Activated gamma-delta T cell treated with Interleukin-2 at 50 U/mL for 16 hours (primary cell): ENCODE measurements around the gene PTPN6.
"Not testable (repeated sequence)": the region's sequence is repeated elsewhere in the genome, so short reads cannot be mapped to it uniquely, and the experiment has no call there.

Source experiments
- DNase-seq: peaks from one replicate; pipeline ENCODE4 v3.0.0-alpha.2; 2020

The PTPN6 gene

DNA sequence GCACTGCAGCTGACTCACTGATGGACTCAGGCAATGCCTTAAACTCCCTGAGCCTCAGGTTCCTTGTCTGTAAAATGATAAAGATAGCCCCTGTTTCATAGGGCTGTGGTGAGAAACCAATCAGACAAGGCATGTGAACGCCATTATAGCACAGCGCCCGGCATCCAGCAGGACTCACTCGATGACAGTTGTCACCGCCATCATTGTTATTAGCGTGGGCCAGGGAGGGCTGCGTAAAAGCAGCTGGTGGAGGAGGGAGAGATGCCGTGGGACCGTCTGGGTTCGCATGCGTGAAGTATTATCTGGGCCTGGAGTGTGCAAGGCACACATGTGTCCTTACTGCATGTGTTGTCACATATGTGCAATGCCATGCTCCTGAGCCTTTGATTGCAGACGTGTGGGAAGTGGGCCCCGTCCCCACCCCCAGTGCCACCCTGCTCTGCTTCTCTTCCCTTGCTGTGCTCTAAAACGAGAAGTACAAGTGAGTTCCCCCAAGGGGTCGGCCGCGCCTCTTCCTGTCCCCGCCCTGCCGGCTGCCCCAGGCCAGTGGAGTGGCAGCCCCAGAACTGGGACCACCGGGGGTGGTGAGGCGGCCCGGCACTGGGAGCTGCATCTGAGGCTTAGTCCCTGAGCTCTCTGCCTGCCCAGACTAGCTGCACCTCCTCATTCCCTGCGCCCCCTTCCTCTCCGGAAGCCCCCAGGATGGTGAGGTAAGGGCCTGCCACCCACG, at the start of gene PTPN6:
Gene PTPN6, plus strand, starts transcription at position 546 of the 730 bp plus-strand sequence. Its CDS starts 157 bp downstream, at position 703.
- peak; percentile 63 for DNase-seq

DNA sequence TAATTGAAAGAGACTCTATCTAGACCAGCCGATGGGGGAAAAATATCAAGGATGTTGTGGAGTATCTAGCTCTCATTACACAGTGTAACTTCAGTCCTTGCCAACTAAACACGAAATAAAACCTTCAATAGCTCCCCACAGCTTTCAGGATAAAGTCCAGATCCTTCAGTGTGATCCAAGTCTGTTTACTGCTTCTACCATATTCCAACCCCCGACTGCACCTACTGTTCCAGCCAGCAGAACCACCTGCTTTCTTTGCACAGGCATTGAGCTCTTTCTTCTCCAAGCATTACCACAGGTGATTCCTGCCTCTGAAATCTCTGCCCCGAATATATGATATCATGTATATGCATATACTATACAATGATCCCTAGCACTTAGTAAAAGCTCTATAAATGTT, 48.7 kb upstream of the PTPN6 start:
- no peak for DNase-seq

DNA sequence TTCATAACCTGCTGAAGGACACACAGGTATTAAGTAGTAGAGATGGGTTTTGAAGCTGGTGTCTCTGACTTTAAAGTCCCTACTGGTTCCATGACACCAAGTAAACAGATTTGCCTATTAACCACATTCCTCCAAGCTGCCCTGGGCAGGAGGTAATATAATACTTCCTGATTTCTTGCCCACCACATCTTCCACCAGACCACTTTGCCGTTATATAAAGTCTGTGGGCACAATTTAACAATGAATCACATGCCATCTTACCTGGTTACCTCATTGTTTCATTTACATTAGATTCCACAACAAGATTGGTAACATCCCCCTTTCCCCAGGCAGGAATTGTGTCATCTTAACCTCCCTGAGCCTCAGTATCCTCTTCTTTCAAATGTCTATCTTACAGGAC, 47.4 kb upstream of the PTPN6 start:
- DNase-seq = no peak

DNA sequence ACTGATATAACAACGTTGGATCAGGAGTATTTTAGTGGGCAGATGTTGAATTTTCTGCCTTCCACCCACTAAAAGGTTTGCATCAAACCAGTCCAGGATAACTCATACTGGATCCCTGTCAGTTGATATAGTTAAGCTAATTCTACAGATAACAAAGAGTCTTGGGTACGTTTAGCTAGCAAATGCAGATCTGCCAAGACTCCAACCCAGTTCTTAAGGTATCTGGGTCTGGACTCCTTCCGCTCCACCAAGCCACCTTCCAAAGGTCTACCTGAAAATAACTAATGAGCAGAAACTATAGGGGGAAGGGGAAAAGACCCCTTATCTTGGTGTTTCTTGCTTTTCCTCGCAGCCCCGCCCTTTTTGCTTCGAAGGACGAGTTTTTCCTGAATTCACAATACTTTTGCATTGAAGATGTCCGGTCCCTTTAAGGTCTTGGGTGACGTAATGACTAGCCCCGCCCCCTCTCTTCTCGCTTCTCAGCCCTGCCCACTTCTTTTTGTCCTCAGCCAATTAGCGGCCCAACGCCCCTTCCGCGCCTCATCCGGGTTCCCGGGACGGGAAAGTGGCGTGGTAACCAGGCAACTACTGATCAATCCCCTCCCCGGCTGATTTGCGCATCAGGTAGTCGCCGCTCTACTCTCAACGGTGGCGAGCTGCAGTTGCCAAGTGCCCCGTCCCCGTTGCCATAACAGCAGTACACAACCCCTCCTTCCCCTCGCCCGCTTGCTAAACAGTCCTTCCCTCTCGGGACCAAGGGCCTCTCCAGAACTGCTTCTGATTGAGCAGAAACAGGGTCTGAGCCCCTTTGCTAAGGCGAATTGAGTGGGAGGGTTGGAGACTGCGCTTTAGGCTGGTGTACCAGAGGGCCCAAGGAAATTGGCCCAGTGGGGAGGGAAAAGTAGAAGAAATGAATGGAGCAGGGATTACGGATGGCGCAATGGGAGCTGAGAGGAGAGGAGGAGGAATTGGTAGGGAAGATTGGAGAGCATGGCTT, 46.6 kb upstream of the PTPN6 start, which contains the start of gene LRRC23:
Gene LRRC23, plus strand, starts transcription at position 543 of the 997 bp plus-strand sequence. CDS start 812 bp downstream, outside the sequence.
- peak; percentile 96 for DNase-seq

DNA sequence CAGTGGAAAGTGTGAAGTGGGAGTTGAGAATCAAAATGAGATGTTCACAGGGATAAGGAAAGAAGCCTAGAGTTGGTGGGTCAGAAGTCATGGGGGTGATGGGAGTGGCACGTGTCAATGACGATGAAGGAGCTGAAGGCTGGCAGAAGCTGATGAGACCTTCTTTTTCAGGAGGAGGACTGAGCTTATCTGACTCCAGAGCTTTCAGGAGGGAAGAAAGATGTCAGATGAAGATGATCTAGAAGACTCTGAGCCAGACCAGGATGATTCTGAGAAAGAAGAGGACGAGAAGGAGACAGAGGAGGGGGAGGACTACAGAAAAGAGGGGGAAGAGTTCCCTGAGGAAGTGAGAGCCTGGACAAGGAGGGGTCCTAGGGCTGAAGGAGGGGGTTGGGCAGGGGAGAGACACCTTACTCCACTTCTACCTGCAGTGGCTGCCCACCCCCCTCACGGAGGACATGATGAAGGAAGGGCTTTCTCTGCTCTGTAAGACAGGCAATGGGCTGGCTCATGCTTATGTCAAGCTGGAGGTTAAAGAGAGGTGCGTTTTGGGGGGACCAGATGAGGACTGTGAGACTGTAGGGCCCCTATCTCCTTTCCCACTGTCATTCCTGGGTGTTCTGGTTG, 45.6 kb upstream of the PTPN6 start:
- no peak for DNase-seq

DNA sequence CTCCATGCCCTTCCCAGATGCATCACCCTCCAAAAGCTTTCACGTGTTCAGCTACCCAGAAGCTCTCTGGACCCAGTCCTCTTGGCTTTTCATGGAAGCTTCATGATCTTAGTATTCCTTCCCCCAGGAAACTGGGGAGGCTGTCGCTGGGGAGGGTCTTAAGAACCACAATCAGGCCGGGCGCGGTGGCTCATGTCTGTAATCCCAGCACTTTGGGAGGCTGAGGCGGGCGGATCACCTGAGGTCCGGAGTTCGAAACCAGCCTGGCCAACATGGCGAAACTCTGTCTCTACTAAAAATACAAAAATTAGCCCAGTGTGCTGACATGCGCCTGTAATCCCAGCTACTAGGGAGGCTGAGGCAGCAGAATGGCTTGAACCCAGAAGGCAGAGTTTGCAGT, 43.0 kb upstream of the PTPN6 start:
- DNase-seq = not testable (repeated sequence)

DNA sequence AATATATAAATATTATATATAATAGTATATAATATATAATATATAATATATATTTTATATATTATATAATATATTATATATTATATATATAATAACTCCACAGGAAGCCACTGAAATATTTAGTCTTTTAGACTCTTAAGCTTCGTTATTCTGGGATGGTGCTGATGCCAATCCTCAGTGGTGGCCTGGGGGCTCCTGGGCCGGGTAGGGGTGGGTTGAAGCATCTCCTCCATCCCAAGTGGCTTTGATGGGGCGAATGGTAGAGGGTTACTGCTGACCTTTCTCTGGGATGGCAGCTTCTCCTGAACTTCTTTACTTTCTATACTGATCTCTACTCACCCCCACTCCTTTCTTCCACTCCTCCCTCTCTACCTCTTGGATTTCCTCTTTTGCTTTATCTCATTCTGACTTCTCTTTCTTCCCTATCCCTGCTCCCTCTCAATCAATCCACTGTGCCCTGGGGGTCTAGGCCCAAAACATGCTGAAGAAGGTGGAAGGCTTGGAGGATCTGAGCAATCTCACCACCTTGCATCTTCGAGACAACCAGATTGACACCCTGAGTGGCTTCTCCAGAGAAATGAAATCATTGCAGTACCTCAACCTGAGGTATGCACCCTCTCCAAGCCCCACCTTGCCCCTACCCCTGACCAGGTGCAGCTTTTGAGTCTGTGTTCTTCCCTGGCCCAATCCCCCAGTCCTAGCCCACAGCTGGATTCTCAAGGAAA, 41.6 kb upstream of the PTPN6 start:
- no peak for DNase-seq

DNA sequence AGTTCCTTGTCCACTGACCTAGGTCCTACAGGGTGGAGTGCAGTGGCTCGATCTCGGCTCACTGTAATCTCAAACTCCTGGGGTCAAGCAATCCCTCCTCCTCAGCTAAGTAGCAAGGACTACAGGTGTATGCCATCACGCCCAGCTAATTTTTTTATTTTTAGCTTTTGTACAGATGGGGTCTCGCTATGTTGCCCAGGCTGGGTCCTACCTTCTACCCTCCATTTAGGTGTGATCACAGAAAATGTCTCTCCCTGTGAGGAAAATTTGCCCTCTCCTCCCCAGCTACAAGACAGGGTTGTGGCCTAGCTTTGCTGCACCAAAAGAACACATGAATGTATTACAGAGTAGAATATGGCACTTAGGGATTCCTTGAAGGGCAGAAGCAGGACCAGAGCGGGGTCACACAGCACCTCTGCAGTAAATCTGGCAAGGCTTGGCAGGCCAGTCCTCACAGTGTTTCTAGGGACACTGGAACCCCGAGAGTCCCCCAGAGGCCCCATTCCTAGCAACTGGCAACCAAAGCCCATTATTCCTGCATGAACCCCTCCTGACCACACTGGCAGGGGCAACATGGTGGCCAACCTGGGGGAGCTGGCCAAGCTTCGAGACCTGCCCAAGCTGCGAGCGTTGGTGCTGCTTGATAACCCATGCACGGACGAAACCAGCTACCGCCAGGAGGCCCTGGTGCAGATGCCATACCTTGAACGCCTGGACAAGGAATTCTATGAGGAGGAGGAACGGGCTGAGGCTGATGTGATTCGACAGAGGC, 38.8 kb upstream of the PTPN6 start:
- DNase-seq = no peak

DNA sequence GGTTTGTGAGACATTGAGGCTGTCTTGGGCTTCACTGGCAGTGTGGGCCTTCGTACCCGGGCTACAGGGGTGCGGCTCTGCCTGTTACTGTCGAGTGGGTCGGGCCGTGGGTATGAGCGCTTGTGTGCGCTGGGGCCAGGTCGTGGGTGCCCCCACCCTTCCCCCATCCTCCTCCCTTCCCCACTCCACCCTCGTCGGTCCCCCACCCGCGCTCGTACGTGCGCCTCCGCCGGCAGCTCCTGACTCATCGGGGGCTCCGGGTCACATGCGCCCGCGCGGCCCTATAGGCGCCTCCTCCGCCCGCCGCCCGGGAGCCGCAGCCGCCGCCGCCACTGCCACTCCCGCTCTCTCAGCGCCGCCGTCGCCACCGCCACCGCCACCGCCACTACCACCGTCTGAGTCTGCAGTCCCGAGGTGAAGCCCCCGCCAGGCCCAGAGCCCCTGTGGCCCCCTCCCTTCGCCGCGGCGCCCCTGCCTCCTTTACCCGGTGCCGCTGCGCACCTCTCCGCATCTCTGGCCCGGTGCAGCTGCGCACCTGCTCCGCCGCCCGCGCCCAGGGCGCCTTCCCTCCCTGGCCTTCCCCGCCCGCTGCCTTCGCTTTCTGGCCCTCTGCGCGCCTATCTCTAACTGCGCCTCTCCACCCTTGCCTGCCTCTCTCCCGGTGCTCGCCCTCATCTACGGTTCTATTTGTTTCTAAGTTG, 36.8 kb upstream of the PTPN6 start, which contains the start of gene ENO2:
Gene ENO2, plus strand, starts transcription at position 335 of the 701 bp plus-strand sequence. CDS start 1,253 bp downstream, outside the sequence.
- peak; percentile 82 for DNase-seq

DNA sequence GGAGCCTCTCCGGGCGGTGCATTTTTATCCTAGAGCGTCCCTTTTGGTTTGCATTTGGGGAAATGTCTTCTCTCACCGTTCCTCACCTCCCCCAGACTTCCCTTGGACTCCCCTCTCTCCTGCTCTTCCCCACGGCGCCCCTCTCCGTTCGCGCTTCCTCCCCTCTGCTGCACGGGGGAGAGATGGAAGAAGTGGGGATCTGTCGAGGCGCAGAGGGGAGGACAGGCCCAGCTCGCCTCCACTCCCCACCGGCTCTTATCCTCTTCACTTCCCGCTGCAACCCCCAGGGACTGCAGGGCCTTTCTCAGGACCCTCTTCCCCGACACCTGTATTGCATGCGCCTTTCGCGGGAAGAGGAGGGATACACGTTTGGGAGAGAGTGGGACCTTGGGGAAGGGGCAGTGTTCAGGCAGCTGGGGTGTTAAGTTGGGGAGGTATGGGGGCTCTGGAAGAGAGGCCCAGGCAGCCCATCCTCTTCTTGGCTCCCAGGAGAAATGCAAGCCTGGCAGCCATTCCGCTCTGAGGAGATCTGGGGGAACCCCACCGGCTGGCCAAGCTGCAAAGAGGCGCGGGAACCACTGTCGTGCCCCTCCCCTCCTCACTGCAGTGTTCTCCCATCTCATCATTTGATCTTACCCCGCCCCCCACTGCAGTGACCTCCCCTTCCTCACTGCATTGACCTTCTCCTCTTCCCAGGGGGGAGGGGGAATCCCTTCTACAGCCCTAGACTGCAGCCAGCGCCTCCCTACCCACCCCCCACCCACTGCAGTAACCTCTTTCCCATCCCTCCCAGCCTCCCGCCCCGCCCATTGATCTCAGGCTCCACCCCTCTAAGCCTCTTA, 36.0 kb upstream of the PTPN6 start:
- DNase-seq = no peak

DNA sequence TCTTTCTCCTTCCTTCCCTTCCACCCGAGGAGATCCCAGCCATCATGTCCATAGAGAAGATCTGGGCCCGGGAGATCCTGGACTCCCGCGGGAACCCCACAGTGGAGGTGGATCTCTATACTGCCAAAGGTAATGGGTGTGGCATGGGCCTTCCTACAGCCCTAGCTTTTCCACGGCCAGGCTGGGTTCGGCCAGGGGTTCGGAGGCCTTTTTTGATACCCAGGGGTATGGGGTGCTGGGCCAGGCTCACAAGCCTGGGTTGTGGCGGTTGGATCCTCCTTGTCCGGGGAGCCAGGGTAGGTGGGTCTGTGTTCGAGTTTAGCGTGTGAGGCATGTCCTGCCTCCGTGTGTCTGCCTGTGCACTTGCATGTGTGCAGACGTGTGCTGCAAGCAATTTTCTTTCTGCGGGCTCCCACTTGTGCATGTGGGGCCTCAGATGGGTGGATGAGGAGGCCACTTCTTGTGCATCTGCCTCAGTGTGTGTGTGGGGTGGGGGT, 35.3 kb upstream of the PTPN6 start:
- DNase-seq = no peak

DNA sequence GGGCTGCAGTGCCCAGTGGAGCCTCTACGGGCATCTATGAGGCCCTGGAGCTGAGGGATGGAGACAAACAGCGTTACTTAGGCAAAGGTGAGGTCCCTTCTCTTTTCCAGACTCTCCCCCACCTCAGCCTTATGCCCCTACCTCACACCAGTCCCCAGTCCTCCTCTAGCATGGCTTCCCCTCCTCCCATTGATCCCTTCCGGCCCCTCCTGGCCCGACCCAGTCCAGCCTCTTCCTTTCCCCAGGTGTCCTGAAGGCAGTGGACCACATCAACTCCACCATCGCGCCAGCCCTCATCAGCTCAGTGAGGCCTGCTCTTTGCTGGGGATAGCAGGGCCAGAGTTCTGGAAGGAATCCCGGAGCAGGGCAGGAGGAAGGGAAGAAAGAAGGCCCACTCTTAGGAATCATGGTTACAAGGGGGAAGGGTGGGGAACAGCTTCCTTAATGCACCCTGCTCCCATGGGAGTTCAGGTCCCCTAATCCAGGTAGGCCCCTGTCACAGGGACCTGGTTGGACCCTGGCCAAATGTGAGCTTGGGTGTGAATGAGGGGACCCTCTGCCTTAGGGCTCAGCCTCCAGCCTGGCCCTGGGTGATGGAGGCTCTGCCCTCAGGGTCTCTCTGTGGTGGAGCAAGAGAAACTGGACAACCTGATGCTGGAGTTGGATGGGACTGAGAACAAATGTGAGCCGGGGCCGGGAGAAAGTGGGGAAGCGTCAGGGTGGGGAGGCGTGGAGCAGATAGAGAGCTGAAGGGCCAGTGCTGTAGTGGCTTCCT, 34.5 kb upstream of the PTPN6 start:
- DNase-seq = no peak

DNA sequence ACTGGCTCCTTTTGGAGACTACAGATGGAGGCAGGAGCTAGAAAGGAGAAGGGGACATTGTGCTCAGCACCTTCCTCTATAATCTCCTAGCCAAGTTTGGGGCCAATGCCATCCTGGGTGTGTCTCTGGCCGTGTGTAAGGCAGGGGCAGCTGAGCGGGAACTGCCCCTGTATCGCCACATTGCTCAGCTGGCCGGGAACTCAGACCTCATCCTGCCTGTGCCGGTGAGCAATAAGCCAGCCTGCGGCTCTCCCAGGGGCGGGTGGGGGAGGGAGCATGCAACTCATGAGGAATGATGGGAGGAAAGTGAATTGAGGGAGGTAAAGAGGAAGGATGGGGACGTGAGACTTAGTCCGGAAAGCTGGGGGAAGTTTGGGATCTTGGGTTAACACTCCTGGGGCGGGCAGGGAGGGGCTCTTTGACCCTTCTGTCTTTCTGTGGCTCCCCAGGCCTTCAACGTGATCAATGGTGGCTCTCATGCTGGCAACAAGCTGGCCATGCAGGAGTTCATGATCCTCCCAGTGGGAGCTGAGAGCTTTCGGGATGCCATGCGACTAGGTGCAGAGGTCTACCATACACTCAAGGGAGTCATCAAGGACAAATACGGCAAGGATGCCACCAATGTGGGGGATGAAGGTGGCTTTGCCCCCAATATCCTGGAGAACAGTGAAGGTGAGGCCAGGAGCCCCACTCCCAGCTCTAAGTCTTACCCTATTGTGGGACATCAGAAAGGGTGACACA, 33.5 kb upstream of the PTPN6 start:
- DNase-seq = no peak

DNA sequence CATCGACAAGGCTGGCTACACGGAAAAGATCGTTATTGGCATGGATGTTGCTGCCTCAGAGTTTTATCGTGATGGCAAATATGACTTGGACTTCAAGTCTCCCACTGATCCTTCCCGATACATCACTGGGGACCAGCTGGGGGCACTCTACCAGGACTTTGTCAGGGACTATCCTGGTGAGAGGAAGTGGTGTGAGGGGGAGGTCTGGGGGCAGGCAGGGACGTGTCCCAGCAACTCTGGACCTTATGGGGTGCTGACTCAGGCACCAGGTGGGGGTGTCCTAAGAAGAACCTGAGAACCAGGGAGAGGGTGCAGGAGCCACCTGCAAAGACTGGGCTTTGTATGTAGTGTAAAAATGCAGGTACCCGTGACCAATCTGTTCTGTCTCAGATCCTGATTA, 31.6 kb upstream of the PTPN6 start:
- DNase-seq = no peak

DNA sequence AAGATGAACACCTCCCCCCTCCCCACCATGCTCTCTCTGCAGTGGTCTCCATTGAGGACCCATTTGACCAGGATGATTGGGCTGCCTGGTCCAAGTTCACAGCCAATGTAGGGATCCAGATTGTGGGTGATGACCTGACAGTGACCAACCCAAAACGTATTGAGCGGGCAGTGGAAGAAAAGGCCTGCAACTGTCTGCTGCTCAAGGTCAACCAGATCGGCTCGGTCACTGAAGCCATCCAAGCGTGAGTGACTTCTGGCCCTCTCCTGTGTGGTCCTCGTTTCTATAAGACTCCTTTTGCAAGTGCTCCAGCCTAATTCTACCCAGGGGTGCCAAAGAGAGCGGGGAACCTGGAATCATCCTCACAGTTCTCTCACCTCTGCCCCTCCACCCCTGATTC, 29.6 kb upstream of the PTPN6 start:
- DNase-seq = no peak

DNA sequence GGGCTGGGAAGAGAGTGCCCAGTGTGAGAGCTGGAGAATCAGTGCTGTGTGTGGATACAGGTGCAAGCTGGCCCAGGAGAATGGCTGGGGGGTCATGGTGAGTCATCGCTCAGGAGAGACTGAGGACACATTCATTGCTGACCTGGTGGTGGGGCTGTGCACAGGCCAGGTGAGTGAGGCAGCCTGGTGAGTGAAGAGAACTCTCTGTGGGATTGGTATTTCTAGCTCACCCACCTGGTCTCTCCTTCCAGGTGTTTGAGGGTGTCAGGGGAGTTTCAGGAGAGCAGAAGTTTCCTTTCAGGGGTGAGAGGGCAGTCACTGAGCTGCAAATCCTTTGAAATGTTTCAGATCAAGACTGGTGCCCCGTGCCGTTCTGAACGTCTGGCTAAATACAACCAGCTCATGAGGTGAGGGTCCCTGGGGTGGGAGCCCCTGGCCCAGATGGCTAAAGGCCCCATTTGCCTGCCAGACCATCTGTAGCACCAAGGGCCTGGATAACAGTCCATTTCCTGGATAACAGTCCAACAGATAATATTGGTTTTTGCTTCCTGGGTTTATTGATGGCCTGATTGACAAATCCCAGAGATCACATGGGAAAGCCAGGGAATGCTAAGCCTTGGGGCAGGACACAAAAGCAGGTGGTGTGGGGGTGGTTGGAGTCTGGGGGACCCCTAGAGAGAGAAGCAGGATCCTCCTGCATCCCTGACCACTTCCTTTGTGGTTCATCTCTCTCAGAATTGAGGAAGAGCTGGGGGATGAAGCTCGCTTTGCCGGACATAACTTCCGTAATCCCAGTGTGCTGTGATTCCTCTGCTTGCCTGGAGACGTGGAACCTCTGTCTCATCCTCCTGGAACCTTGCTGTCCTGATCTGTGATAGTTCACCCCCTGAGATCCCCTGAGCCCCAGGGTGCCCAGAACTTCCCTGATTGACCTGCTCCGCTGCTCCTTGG, 28.9 kb upstream of the PTPN6 start:
- DNase-seq = no peak
